Lung microvascular endothelial cell (primary cell): Measurements from ENCODE around the gene GGTA1. TPM values are rescaled to one million over a fixed set of nuclear protein-coding genes. Genes with fewer than 3 reads are reported as not detected.
A peak's percentile ranks its signal among the peaks of the same experiment; 100 is the strongest.
"Not testable (repeated sequence)": the region's sequence is repeated elsewhere in the genome, so short reads cannot be mapped to it uniquely, and the experiment has no call there.

Source experiments
- DNase-seq, 2 donors: peaks; one replicate each; pipeline versions ENCODE4 v3.0.0 to v3.0.0-alpha.2; 2010; ENCODE audit warnings: low read depth in 2 of 2
- total RNA-seq: library from RNA; depleted of rRNA; stranded (reverse); fragments of >200 nt; gene quantifications from 2 replicates; pipeline ENCODE4 v1.2.1, GENCODE V29; 2014

GGTA1 gene
- total RNA-seq, result 5.4 and 9.5 TPM in 2 replicates

GRCh38 chr9:121499427-121500164 is at the start of gene GGTA1:
TSS of gene GGTA1 (minus strand) at chr9:121499844. CDS start at chr9:121467922, 31,922 bp downstream.
- DNase-seq, result peak; percentile 71 to 77

GRCh38 chr9:121548666-121549065 is 49.0 kb upstream of the GGTA1 start:
- DNase-seq, result no peak

GRCh38 chr9:121545875-121546423 is 46.3 kb upstream of the GGTA1 start:
- peak; percentile 94 to 96 for DNase-seq

GRCh38 chr9:121545150-121545874 is 45.7 kb upstream of the GGTA1 start:
- DNase-seq, result no peak

GRCh38 chr9:121542025-121542424 is 42.4 kb upstream of the GGTA1 start:
- DNase-seq, result no peak

- no peak for DNase-seq
These were observed 41.6 kb upstream of the GGTA1 start for GRCh38 chr9:121541256-121541655.

- DNase-seq, result peak in 1 of 2 donors; percentile 47
These were observed 38.6 kb upstream of the GGTA1 start for GRCh38 chr9:121538221-121538620.

GRCh38 chr9:121537283-121537682 is 37.6 kb upstream of the GGTA1 start:
- DNase-seq, result no peak

GRCh38 chr9:121532881-121533280 is 33.2 kb upstream of the GGTA1 start:
- no peak for DNase-seq

- peak; percentile 99 to 100 for DNase-seq
These were observed 29.8 kb upstream of the GGTA1 start for GRCh38 chr9:121529237-121529987.

- DNase-seq, result no peak
These were observed 29.0 kb upstream of the GGTA1 start for GRCh38 chr9:121528642-121529041.

- no peak for DNase-seq
These were observed 27.7 kb upstream of the GGTA1 start for GRCh38 chr9:121527371-121527770.

GRCh38 chr9:121519688-121520087 is 20.0 kb upstream of the GGTA1 start:
- not testable (repeated sequence) for DNase-seq

- no peak for DNase-seq
These were observed 19.0 kb upstream of the GGTA1 start for GRCh38 chr9:121518634-121519033.

GRCh38 chr9:121513166-121513565 is 13.5 kb upstream of the GGTA1 start:
- DNase-seq, result not testable (repeated sequence)

GRCh38 chr9:121510766-121511550 is 11.3 kb upstream of the GGTA1 start:
- DNase-seq, result peak in 1 of 2 donors; percentile 95

GRCh38 chr9:121509180-121509579 is 9.5 kb upstream of the GGTA1 start:
- no peak for DNase-seq

GRCh38 chr9:121508415-121508814 is 8.8 kb upstream of the GGTA1 start:
- DNase-seq, result no peak

GRCh38 chr9:121505903-121506735 is 6.5 kb upstream of the GGTA1 start:
- no peak for DNase-seq

- no peak for DNase-seq
These were observed 3.8 kb upstream of the GGTA1 start for GRCh38 chr9:121503444-121503843.
